HepG2 (cell line): ENCODE data around the gene KAT6B. TPM values are rescaled to one million over a fixed set of nuclear protein-coding genes. Genes with fewer than 3 reads are reported as not detected.

Experiments used
- ATAC-seq: fragments of 200-7000 bp; cut with Tn5 transposase; 3 replicates; pipeline ENCODE4 v1.9.1; 2020; ENCODE audit warnings: mild to moderate bottlenecking, moderate library complexity
- BruUV-seq: library from RNA; stranded (reverse); fragments of 400-500 nt; replicated peaks from 2 replicates; lab custom pipeline; 2021; lab: Mats Ljungman, UMichigan
- CTCF ChIA-PET: fragments of 300-600 bp; formaldehyde crosslinking; extraction: SDS; loops from one replicate; lab custom pipeline; 2021; ENCODE audit warnings: low total read pairs, inconsistent platforms, low intra/inter-chr PET ratio; lab: Yijun Ruan, JAX
- POLR2A ChIA-PET: fragments of 350-600 bp; sonication (Branson Sonifier 250); formaldehyde crosslinking; loops from one replicate; lab custom pipeline; 2020; ENCODE audit warnings: antibody characterized with exemption, inconsistent platforms; lab: Yijun Ruan, JAX
- DNase-seq: peaks from one replicate; pipeline ENCODE4 v3.0.0-alpha.2; 2015; ENCODE audit warnings: low spot score
- FAIRE-seq: peaks from 3 replicates; lab custom pipeline; 2011; peaks lifted over from hg19 to GRCh38; lab: Jason Lieb, UNC
- H2AFZ ChIP-seq: one replicate; pipeline ENCODE4 v1.6.1; 2011; ENCODE audit warnings: low read length, inconsistent platforms
- H3K27ac ChIP-seq: fragments of 300-600 bp; 3 replicates; pipeline ENCODE4 v1.8.0; 2011; ENCODE audit warnings: mixed run types, mild to moderate bottlenecking, mixed read lengths, low read length, inconsistent platforms; ENCODE audit not compliant: insufficient read depth; ENCODE audit errors: extremely low read length
- H3K27me3 ChIP-seq, 2 experiments: fragments of 200-600 bp in 1 of 2; 2 replicates in 1 of 2; 3 replicates in 1 of 2; pipeline versions ENCODE4 v1.6.0 to v1.8.0; 2011; ENCODE audit warnings: low read length in 2 of 2, mild to moderate bottlenecking in 2 of 2, moderate library complexity in 2 of 2, inconsistent platforms in 1 of 2; ENCODE audit not compliant: insufficient read depth in 2 of 2, control insufficient read depth in 1 of 2
- H3K36me3 ChIP-seq, 2 experiments: fragments of 200-600 bp in 1 of 2; replicated peaks in 1 of 2; 2 replicates in 1 of 2; 3 replicates in 1 of 2; pipeline versions ENCODE4 v1.5.1 to v1.8.0; 2011; ENCODE audit warnings: low read length in 2 of 2, inconsistent platforms in 1 of 2; ENCODE audit not compliant: insufficient read depth in 2 of 2, control insufficient read depth in 1 of 2
- H3K4me1 ChIP-seq: 2 replicates; pipeline ENCODE4 v1.5.1; 2012; ENCODE audit warnings: low read length, inconsistent platforms; ENCODE audit not compliant: insufficient read depth
- H3K4me2 ChIP-seq: 2 replicates; pipeline ENCODE4 v1.6.0; 2011; ENCODE audit warnings: low read depth, low read length, inconsistent platforms
- H3K4me3 ChIP-seq, 3 experiments: fragments of 200-600 bp in 1 of 3; sonication (generic), shearing (Covaris generic) in 1 of 3; replicated peaks in 1 of 3; 2 replicates each; pipeline ENCODE4 v1.5.1; 2011 to 2016; ENCODE audit warnings: low read length in 3 of 3, inconsistent platforms in 2 of 3, low read depth in 2 of 3, mild to moderate bottlenecking in 2 of 3, control low read depth in 1 of 3, mixed read lengths in 1 of 3; ENCODE audit not compliant: insufficient read depth in 1 of 3
- H3K79me2 ChIP-seq: one replicate; pipeline ENCODE4 v1.6.1; 2011; ENCODE audit warnings: low read length, inconsistent platforms; ENCODE audit not compliant: insufficient read depth
- H3K9ac ChIP-seq: 2 replicates; pipeline ENCODE4 v1.6.0; 2011; ENCODE audit warnings: mild to moderate bottlenecking, low read depth, low read length, inconsistent platforms; ENCODE audit not compliant: insufficient read depth
- H3K9me3 ChIP-seq: 2 replicates; pipeline ENCODE4 v1.5.1; 2012; ENCODE audit warnings: mild to moderate bottlenecking, low read length
- H4K20me1 ChIP-seq: 2 replicates; pipeline ENCODE4 v1.6.0; 2011; ENCODE audit warnings: inconsistent platforms, mild to moderate bottlenecking, low read length, moderate library complexity; ENCODE audit not compliant: insufficient read depth
- FIP1L1 ChIP-seq: fragments of 200-400 bp; formaldehyde crosslinking; IDR thresholded peaks from 2 replicates; pipeline ENCODE4 v1.6.1; 2018; ENCODE audit warnings: low read depth, mild to moderate bottlenecking, low read length, moderate library complexity, borderline replicate concordance; ENCODE audit not compliant: insufficient read depth
- MLLT10 ChIP-seq: sonication (generic); formaldehyde crosslinking; IDR thresholded peaks from 2 replicates; pipeline ENCODE4 v1.4.0; 2020; ENCODE audit warnings: missing genetic modification reagents
- NCOA1 ChIP-seq: sonication (generic); formaldehyde crosslinking; IDR thresholded peaks from 2 replicates; pipeline ENCODE4 v1.9.0; 2021; ENCODE audit warnings: missing genetic modification reagents
- SATB2 ChIP-seq: sonication (generic); formaldehyde crosslinking; IDR thresholded peaks from 2 replicates; pipeline ENCODE4 v1.5.0; 2020; ENCODE audit warnings: missing genetic modification reagents
- ZBTB38 ChIP-seq: sonication (generic); formaldehyde crosslinking; IDR thresholded peaks from 2 replicates; pipeline ENCODE4 v1.5.1; 2020; ENCODE audit warnings: mild to moderate bottlenecking, missing genetic modification reagents
- ZFP90 ChIP-seq: sonication (generic); formaldehyde crosslinking; IDR thresholded peaks from 2 replicates; pipeline ENCODE4 v1.8.0; 2022; ENCODE audit warnings: missing genetic modification reagents, mild to moderate bottlenecking, inconsistent platforms, borderline replicate concordance
- ZNF121 ChIP-seq: sonication (generic); formaldehyde crosslinking; IDR thresholded peaks from 2 replicates; pipeline ENCODE4 v1.5.0; 2020; ENCODE audit warnings: mild to moderate bottlenecking, missing genetic modification reagents
- ZNF138 ChIP-seq: sonication (generic); formaldehyde crosslinking; IDR thresholded peaks from 2 replicates; pipeline ENCODE4 v1.5.0; 2020; ENCODE audit warnings: mild to moderate bottlenecking, low read depth, missing genetic modification reagents
- ZNF274 ChIP-seq: sonication (generic); formaldehyde crosslinking; IDR thresholded peaks from 2 replicates; pipeline ENCODE4 v1.5.1; 2020; ENCODE audit warnings: mild to moderate bottlenecking, missing genetic modification reagents
- ZNF484 ChIP-seq: sonication (generic); formaldehyde crosslinking; IDR thresholded peaks from 2 replicates; pipeline ENCODE4 v1.5.1; 2020; ENCODE audit warnings: mild to moderate bottlenecking, low read depth, missing genetic modification reagents, borderline replicate concordance
- ZNF513 ChIP-seq: sonication (generic); formaldehyde crosslinking; conservative IDR thresholded peaks from 2 replicates; pipeline ENCODE4 v1.5.0; 2020; ENCODE audit warnings: missing genetic modification reagents
- ZNF841 ChIP-seq: sonication (generic); formaldehyde crosslinking; IDR thresholded peaks from 2 replicates; pipeline ENCODE4 v1.8.1; 2023; ENCODE audit warnings: missing genetic modification reagents, borderline replicate concordance
- WGBS: methylation state at CpG from one replicate; pipeline ENCODE4 v1.1.6; 2017; ENCODE audit warnings: low lambda C conversion rate; 5-methylcytosine and 5-hydroxymethylcytosine counted together
- in situ Hi-C: cut with HindIII; loops from 2 replicates; pipeline ENCODE4 v1.10.0; 2017; ENCODE audit warnings: low pct_unique_long_range_greater_than_20kb; ENCODE audit not compliant: extremely low pct_ligation_motif_present
- intact Hi-C: fragments of 100-400 bp; cut with micrococcal nuclease; formaldehyde crosslinking; loops from one replicate; pipeline ENCODE4 v1.10.0; 2022; ENCODE audit not compliant: unreplicated experiment
- polyA plus RNA-seq, 8 experiments: library from polyadenylated mRNA; depleted of rRNA in 3 of 8; stranded (reverse) in 7 of 8; unstranded in 1 of 8; fragments of >200 nt; fragmentation: Illumina TruSeq in 4 of 8; extraction: Trizol in 4 of 8; gene quantifications; 2 replicates each; pipeline versions ENCODE4 v1.2.1 to v1.2.3, GENCODE V29; 2011 to 2016; ENCODE audit warnings: low read depth in 4 of 8, missing spikeins in 1 of 8, mixed read lengths in 1 of 8; ENCODE audit not compliant: insufficient read depth in 1 of 8
- total RNA-seq, 5 experiments: library from RNA; depleted of rRNA; stranded (reverse); fragments of >200 nt; fragmentation: Illumina TruSeq; extraction: Trizol; gene quantifications; 2 replicates each; pipeline ENCODE4 v1.2.3, GENCODE V29; 2016; ENCODE audit warnings: low read depth in 1 of 5

The KAT6B gene
- total and polyA plus RNA-seq, 2 of the 13 experiments (the other 11 are each of a cell fraction or from before 2014, with no cell fraction given) = 3.0 to 9.5 TPM

DNA sequence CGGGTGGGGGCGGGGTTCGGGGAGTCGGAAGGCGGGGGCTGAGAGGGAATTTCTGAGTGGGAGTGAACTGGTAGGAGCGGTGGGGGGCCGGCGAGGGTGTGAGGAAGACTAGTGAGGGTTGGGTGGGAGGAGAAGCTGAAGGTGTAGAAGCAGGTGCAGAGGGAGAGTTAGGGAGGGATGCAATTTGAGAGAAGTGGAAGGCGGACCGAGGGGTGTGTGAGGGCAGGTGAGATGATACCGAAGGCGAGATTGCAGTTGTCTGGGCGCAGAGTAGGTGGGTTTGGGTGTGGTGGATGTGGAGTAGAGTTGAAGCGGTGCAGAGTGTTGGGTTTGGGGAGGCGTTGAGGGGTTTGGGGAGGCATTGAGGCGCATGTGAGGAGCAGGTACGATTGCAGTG lies 643 bp downstream of the KAT6B start (continued):
- TF ChIP-seq ZNF513 = no peak
- TF ChIP-seq MLLT10 = no peak
- TF ChIP-seq ZNF274 = 0 out of 2 replicates have a peak, but pooled peaks have one; percentile 18

DNA sequence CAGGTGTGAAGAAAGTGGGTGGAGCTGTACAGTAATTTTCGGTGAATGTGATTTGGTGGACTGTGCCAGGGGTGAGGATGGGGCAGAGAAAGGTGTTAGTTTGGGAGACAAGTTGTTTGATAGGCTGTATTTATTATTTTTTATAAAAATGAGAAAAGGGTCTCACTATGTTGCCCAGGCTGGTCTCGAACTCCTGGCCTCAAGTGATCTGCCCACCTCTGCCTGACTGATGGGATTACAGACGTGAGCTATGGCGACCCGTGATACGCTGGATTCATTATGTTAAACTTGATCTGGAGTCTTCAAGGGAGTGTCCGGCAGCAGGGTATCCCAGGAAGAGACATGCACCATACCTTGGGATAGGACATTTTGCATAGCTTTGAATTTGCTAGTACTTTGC lies 1.3 kb downstream of the KAT6B start:
- CTCF ChIA-PET = no interaction called here
- intact Hi-C loops = loop anchor here (10.0 kb wide), 1 partner anchor 63 kb away; no protein-coding TSS in a partner anchor
- peak overlapping the region; percentile 75 to 98 (median 85) for H3K4me3 ChIP-seq

GRCh38 chr10:74828946-74829345 lies 2.5 kb downstream of the KAT6B start:
- peaks cover 38% of the 10 kb centered on the region for H3K79me2 ChIP-seq
- H3K27ac ChIP-seq = no peak overlapping the region
- no peaks in the 10 kb centered on the region for H3K27me3 ChIP-seq
- H3K4me2 ChIP-seq = no peak overlapping the region
- intact Hi-C loops = loop anchor here (10.0 kb wide), 1 partner anchor 64 kb away; no protein-coding TSS in a partner anchor
- H3K9ac ChIP-seq = no peak overlapping the region
- H4K20me1 ChIP-seq = peaks cover 3% of the 10 kb centered on the region; the same call in 1 of the 2 replicates
- 93% methylated on average over 4 of the region's 4 CpGs for WGBS
- no peak for TF ChIP-seq ZFP90 (CRISPR knock-in tag)
- no peak for TF ChIP-seq ZNF841 (CRISPR knock-in tag)
- TF ChIP-seq ZNF484 (CRISPR knock-in tag) = no peak
- no peak for TF ChIP-seq ZBTB38 (CRISPR knock-in tag)
- TF ChIP-seq NCOA1 (CRISPR knock-in tag) = no peak
- TF ChIP-seq ZNF138 = no peak
- in situ Hi-C loops = no loop called here
- BruUV-seq = TSS peak; percentile 53
- peaks cover 30% of the 10 kb centered on the region for H3K4me1 ChIP-seq
- DNase-seq = no peak
- ChIA-PET CTCF (no interaction called here), POLR2A (no interaction called here)
- no peak overlapping the region for H3K4me3 ChIP-seq
- no peak for ATAC-seq
- no peak overlapping the region for H2AFZ ChIP-seq
- H3K36me3 ChIP-seq = peaks cover 2 to 5% of the 10 kb centered on the region in 2 experiments; a peak in 1 of 5 replicates
- H3K9me3 ChIP-seq = no peaks in the 10 kb centered on the region
- FAIRE-seq = no peak

More for the DNA sequence above, 1.3 kb downstream of the KAT6B start:
- Histone ChIP-seq H2AFZ (no peak overlapping the region), H3K4me2 (peak overlapping the region; percentile 96), H3K4me1 (peaks cover 43% of the 10 kb centered on the region), H4K20me1 (peaks cover 3% of the 10 kb centered on the region; the same call in 1 of the 2 replicates), H3K79me2 (peaks cover 38% of the 10 kb centered on the region), H3K9ac (peak overlapping the region; percentile 66; the same call in 1 of the 2 replicates), H3K27me3 (no peaks in the 10 kb centered on the region), H3K27ac (peak overlapping the region; percentile 42), H3K9me3 (no peaks in the 10 kb centered on the region), H3K36me3 (0 out of 5 replicates have a peak, but pooled peaks cover 2 to 5% of the 10 kb centered on the region in 2 experiments)
- POLR2A ChIA-PET = interaction anchor here (0.5 kb wide), 1 partner anchor 598 kb away, joined by 3 read pairs; no protein-coding TSS in a partner anchor
- BruUV-seq = no TSS peak
- ATAC-seq (no peak), FAIRE-seq (no peak), DNase-seq (no peak)
- WGBS = 87% methylated on average over 7 of the region's 7 CpGs
- in situ Hi-C loops = no loop called here
- peak; percentile 83 for TF ChIP-seq ZNF121
- TF ChIP-seq SATB2 (CRISPR knock-in tag) = no peak
- no peak for TF ChIP-seq FIP1L1
